DMS 273 (cell line): ENCODE data around the gene ZC3H14.

Experiments used
- DNase-seq: peaks from one replicate; lab custom pipeline; 2025; ENCODE audit not compliant: unreplicated experiment; lab: John Stamatoyannopoulos, UW

ZC3H14 gene

GRCh38 chr14:88669346-88669745 is 106.5 kb downstream of the ZC3H14 start:
- no peak for DNase-seq
